Esophagus squamous epithelium (tissue), 5 donors: ENCODE data around the gene N4BP3. TPM values are rescaled to one million over a fixed set of nuclear protein-coding genes. Genes with fewer than 3 reads are reported as not detected.

Experiments used
- DNase-seq: peaks from one replicate; lab custom pipeline; 2025; lab: John Stamatoyannopoulos, UW
- H3K27ac ChIP-seq, 4 donors: fragments of 200-600 bp; sonication (generic); one replicate each; pipeline ENCODE4 v1.5.1; 2016 to 2019; ENCODE audit warnings: mild to moderate bottlenecking in 1 of 4
- H3K27me3 ChIP-seq, 4 donors: fragments of 200-600 bp; sonication (generic); 1 replicate in 3 of 4; 2 replicates in 1 of 4; pipeline versions ENCODE4 v1.5.1 to v1.6.0; 2017 to 2021; ENCODE audit warnings: antibody characterized with exemption in 1 of 4
- H3K36me3 ChIP-seq, 3 donors: fragments of 200-600 bp; sonication (generic); one replicate each; pipeline ENCODE4 v1.5.1; 2016 to 2019
- H3K4me1 ChIP-seq, 3 donors: fragments of 200-600 bp; sonication (generic); one replicate each; pipeline ENCODE4 v1.5.1; 2017 to 2019
- H3K4me3 ChIP-seq, 4 donors: fragments of 200-600 bp; sonication (generic); 1 replicate in 3 of 4; 2 replicates in 1 of 4; pipeline ENCODE4 v1.5.1; 2016 to 2019; ENCODE audit warnings: mild to moderate bottlenecking in 2 of 4, moderate library complexity in 1 of 4
- H3K9me3 ChIP-seq, 3 donors: fragments of 200-600 bp; sonication (generic); one replicate each; pipeline ENCODE4 v1.5.1; 2016 to 2019
- CTCF ChIP-seq, 6 experiments: fragments of 450-650 bp in 4 of 6; fragments of 200-600 bp in 2 of 6; sonication (generic) in 2 of 6; IDR thresholded peaks; one replicate each; pipeline ENCODE4 v1.5.1; 2016 to 2019; ENCODE audit warnings: antibody characterized with exemption in 6 of 6, mild to moderate bottlenecking in 4 of 6, moderate library complexity in 4 of 6
- POLR2A ChIP-seq, 4 donors: fragments of 450-650 bp; IDR thresholded peaks; one replicate each; pipeline ENCODE4 v1.6.1; 2017; ENCODE audit warnings: antibody characterized with exemption in 4 of 4, mild to moderate bottlenecking in 4 of 4, moderate library complexity in 3 of 4
- WGBS, 2 donors: methylation state at CpG; one replicate each; pipeline ENCODE4 v1.1.5; 2018; 5-methylcytosine and 5-hydroxymethylcytosine counted together
- intact Hi-C: fragments of 100-400 bp; cut with DNase I; formaldehyde crosslinking; loops from one replicate; pipeline ENCODE4 v1.15.0; 2022
- total RNA-seq, 4 donors: library from RNA; depleted of rRNA; stranded (reverse); fragments of >200 nt; gene quantifications; one replicate each; pipeline ENCODE4 v1.1.0, GENCODE V29; 2016
- donor health status: DM: yes; HTN: yes; CAD: no.

The N4BP3 gene
- total RNA-seq, 4 donors from 2014 or later, result 14.0 to 32.6 (median 16.1) TPM

- no peak for DNase-seq
Measured at GRCh38 chr5:178111925-178112324, 1.4 kb upstream of the N4BP3 start.

GRCh38 chr5:178112545-178112944, 787 bp upstream of the N4BP3 start:
- intact Hi-C loops, result no loop called here
- no peak for DNase-seq
- no peaks in the 10 kb centered on the region for H3K36me3 ChIP-seq
- H3K9me3 ChIP-seq, result no peaks in the 10 kb centered on the region
- TF ChIP-seq CTCF (IDR thresholded peaks at IDR 0.05) (no peak), POLR2A (IDR thresholded peaks at IDR 0.05) (no peak)
- peaks cover 41 to 93% (median 52%) of the 10 kb centered on the region in 3 donors for H3K4me1 ChIP-seq
- H3K4me3 ChIP-seq, result peak overlapping the region in 2 of 4 donors; percentile 75 to 78
- 36 to 37% methylated on average over 5 of the region's 5 CpGs for WGBS, 2 donors
- peak overlapping the region; percentile 80 to 94 (median 86) for H3K27ac ChIP-seq
- H3K27me3 ChIP-seq, result peaks cover 0 to 58% (median 3%) of the 10 kb centered on the region in 4 donors

More at GRCh38 chr5:178111925-178112324, 1.4 kb upstream of the N4BP3 start:
- intact Hi-C loops, result no loop called here
- no peaks in the 10 kb centered on the region for H3K36me3 ChIP-seq
- peaks cover 0 to 54% (median 3%) of the 10 kb centered on the region in 4 donors for H3K27me3 ChIP-seq
- peaks cover 44 to 93% (median 52%) of the 10 kb centered on the region in 3 donors for H3K4me1 ChIP-seq
- H3K4me3 ChIP-seq, result no peak overlapping the region
- peak overlapping the region in 3 of 4 donors; percentile 80 to 94 (median 86) for H3K27ac ChIP-seq
- TF ChIP-seq POLR2A (IDR thresholded peaks at IDR 0.05) (no peak), CTCF (IDR thresholded peaks at IDR 0.05) (no peak)
- 26 to 32% methylated on average over 3 of the region's 3 CpGs for WGBS, 2 donors
- H3K9me3 ChIP-seq, result no peaks in the 10 kb centered on the region

GRCh38 chr5:178113841-178114324, 551 bp downstream of the N4BP3 start:
- Histone ChIP-seq H3K27ac (peak overlapping the region; percentile 86 to 94 (median 86)), H3K9me3 (no peaks in the 10 kb centered on the region), H3K4me1 (peaks cover 31 to 93% (median 39%) of the 10 kb centered on the region in 3 donors), H3K27me3 (peaks cover 0 to 68% (median 3%) of the 10 kb centered on the region in 4 donors), H3K36me3 (no peaks in the 10 kb centered on the region), H3K4me3 (peak overlapping the region; percentile 54 to 78 (median 67))
- intact Hi-C loops, result no loop called here
- TF ChIP-seq CTCF (IDR thresholded peaks at IDR 0.05), result no peak
- TF ChIP-seq POLR2A (IDR thresholded peaks at IDR 0.05), result no peak
- WGBS, 2 donors, result 0% methylated on average over 5 to 6 of the region's 41 CpGs
- DNase-seq, result no peak

GRCh38 chr5:178114325-178115135, 1.2 kb downstream of the N4BP3 start:
- intact Hi-C loops, result no loop called here
- H3K4me3 ChIP-seq, result peak overlapping the region; percentile 54 to 78 (median 67)
- H3K4me1 ChIP-seq, result peaks cover 26 to 93% (median 33%) of the 10 kb centered on the region in 3 donors
- H3K9me3 ChIP-seq, result no peaks in the 10 kb centered on the region
- WGBS, 2 donors, result 28 to 43% methylated on average over 6 to 12 of the region's 28 CpGs
- peak overlapping the region; percentile 86 to 94 (median 86) for H3K27ac ChIP-seq
- no peak for DNase-seq
- H3K27me3 ChIP-seq, result peaks cover 0 to 68% (median 3%) of the 10 kb centered on the region in 4 donors
- TF ChIP-seq CTCF (IDR thresholded peaks at IDR 0.05) (no peak), POLR2A (IDR thresholded peaks at IDR 0.05) (no peak)
- H3K36me3 ChIP-seq, result peaks cover 0 to 1% (median 0%) of the 10 kb centered on the region in 3 donors
